Raji (cell line): ENCODE measurements around the gene FANCE.

Experiments used
- POLR2A ChIP-seq: IDR thresholded peaks from 2 replicates; pipeline ENCODE4 v1.6.1; 2011; ENCODE audit warnings: low read depth, low read length, control low read depth; ENCODE audit not compliant: insufficient read depth

The FANCE gene

GRCh38 chr6:35485402-35485877 is 33.3 kb downstream of the FANCE start:
- TF ChIP-seq POLR2A: no peak

DNA sequence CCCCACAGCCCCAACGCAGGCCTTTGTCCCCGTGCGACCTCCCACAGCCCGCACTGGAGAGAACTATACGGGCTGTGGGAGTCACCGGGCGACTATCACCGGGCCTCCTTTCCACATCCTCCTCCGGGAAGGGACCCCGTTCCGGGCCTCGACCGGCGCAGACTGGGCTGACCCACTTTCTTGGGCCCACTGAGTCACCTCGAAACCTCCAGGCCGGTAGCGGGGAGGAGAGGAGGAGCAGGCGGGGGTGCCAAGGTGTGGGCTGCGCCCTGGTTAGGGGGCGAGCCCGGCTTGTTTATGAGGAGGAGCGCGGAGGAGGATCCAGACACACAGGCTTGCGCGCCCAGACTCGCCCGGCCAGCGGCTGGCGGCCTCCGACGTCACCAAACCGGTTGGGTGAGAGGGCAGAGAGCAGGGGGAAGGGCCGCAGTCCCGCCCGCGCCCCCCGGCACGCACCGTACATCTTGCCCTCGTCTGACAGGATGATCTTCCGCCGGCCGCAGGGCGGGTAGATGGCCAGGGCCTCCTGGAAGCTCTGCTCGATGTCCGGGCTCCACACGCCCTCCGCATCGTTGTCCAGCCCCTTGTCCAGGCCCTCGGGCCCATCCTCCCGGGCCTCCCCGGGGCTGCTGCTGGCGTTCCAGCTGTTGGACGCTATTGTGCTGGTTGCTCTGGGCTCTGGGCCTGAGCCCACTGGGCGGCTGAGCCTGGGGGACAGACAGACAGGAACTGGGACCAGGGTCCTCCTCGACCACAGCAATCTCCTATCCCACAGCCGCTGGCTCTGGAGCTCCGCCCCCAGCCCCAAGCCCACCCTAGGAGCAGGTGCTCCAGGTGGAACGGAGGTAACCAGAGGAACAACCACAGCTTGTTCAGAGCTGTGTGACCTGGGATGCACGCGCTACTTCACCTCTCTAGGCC is 34.1 kb downstream of the FANCE start:
- TF ChIP-seq POLR2A: no peak

DNA sequence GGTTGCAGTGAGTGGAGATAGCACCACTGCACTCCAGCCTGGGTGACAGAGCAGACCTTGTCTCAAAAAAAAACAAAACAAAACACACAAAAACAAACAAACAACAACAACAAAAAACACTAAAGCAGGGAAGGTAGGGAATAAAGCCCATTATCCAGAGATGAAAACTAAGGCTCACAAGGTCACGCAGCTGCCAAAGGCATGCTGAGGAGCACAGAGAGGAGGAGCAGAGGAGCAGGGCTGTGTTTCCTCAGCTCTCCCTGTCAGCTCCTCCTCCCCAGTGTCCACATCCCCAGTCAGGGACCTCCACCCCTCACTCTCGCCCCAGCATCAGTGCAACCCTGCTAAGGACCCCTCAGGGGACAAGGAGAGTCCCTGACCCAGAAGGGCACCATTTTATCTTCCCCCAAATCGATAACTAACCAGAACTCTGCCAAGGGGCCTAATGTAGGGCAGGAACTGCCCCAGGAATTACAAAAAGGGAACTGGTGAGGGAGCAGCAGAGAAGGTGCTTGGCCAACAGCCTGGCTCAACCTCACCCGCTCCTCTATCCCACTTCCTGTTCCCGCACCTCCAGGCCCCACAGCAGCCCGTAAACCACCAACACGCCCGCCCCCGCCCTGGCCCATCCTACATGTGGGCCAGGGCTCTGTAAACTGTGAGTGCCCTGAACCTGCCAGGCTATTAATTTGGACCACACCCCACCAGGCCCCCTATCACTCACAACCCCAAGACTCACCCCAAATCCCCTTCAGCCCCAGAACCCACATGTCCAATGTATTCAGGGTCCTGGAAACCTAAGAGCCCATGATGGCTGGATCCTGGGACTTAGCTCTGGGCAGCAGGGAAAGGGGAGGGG is 35.7 kb downstream of the FANCE start:
- no peak for TF ChIP-seq POLR2A

GRCh38 chr6:35488517-35488862 is 36.4 kb downstream of the FANCE start:
- TF ChIP-seq POLR2A: no peak

DNA sequence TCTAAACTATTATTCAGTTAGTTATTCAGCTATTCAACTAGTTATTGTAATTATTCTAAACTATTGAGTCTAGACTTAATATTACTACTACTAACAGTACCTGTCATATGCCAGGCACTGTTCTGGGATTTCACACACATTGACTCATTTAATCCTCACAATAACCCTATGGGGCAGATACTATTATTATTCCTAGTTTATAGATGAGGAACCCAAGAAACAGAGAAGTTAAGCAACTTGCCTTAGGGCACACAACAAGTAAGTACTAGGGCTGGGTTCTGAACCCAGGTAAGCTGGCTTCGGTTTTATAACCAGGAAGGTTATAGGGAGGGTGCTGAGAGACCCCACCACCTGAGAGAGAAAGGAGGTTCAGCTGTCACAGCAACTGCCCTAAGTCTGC is 36.9 kb downstream of the FANCE start:
- no peak for TF ChIP-seq POLR2A

DNA sequence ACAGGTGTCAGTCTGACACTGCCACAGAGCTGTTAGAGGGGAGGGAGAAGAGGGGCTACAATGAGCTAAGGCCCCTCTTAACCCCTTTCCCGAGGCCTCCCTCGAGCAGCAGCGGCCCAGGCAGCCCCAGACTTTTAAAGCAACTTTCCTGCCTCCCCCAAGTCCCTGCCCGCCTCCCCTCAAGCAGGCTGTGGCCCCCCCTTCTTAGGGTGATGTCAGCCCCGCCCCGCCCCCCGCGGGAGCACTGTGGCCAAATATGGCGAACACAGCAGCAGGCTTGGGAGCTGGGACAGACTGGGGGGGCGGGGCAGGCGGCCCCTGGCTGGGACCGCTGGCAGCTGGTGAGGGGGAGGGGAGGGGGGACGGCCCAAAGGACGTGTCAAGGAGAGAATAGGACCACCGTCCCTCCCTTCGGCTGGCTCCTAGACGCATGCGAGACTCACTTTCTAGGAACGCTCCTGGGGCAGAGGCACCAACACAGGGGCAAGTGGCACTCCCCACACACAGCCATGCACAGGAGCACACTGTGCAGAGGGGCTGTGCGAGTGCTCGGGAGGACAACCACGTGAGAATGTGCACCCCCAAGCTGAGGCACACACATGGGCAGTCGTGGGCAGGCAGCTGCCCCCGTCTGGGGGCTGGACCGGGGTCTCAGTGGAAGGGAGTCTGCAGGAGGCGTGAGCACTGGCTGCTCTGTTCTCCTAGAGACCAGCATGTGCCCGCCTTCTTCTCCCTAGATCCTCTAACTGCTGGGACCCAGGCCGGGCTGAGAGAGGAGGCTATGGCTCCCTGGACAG is 38.1 kb downstream of the FANCE start:
- TF ChIP-seq POLR2A: no peak

DNA sequence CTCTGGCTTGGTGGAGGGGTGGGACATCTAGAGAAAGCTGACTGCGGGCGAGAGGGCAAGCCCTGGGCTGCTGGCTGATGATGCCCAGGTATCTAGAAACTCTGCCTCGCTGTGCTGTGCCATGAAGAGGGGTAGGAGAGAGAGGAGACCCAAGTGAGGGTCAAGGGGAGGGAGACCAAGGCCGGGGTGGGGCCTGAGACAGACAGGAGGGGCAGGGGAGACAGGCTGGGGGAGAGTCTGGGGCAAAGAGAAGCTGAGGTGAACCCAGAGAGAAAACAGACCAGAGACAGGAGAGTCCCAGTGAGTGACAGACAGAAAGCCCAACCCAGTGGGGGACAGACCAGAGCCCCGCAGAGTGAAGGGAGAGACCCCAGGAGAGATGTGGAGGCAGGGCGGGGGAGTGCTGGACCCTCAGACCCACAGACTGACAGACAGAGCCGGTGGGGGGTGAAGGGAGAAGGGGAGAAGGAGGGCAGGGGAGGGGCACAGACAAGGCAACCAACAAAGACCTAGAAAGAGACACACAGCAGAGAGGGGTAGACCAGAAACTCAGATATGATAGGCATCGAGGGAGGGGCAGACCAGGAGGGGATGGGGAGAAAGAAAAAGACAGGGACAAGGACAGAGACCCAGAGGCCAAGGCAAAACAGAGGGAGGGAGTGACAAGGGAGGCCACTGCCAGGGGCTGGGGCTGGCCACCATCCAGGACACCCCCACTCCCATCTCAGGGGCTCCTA is 38.9 kb downstream of the FANCE start:
- no peak for TF ChIP-seq POLR2A

GRCh38 chr6:35491558-35492257 is 39.6 kb downstream of the FANCE start:
- no peak for TF ChIP-seq POLR2A

- TF ChIP-seq POLR2A: no peak
Observed at GRCh38 chr6:35492258-35492973, 40.3 kb downstream of the FANCE start.

DNA sequence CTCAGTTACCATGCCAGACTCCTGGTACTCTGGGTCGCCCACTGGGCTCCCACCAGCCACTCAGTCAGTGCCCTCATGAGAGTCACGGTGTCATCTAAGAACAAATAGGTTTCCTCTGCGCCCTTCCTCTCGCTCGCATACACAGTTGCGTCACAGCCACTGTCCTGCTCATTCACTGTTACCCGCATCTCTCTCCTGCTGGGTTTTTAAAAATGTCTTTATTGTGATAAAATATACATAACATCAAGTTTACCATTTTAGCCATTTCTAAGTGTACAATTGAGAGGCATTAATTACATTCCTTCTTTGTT is 40.8 kb downstream of the FANCE start:
- TF ChIP-seq POLR2A: no peak

GRCh38 chr6:35493307-35493983 is 41.3 kb downstream of the FANCE start:
- TF ChIP-seq POLR2A: no peak

DNA sequence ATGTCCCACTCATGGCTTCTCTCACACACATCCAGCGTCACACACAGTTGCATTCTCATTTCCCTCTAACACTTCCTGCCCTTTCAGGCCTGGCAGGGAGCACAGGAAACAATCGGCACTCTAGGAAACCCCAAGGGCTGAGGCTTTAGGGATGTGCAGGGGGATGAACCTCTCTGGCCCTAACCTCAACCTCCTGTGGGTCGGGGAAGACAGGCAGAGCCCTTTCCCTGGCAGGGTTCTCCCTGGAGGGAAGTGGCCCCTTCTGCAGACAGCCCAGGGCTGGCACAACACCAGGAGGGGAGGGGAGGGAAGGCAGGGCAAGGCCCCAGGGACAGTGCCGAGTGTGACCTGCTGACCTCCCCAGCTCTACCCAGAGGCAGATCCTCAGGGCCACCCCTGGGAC is 42.0 kb downstream of the FANCE start:
- no peak for TF ChIP-seq POLR2A
